T-cell (primary cell): ENCODE data around the gene LPAR6. TPM values are rescaled to one million over a fixed set of nuclear protein-coding genes. Genes with fewer than 3 reads are reported as not detected.

Experiments used
- ATAC-seq, 4 experiments: fragments of 200-7000 bp in 3 of 4; fragments of 150-1000 bp in 1 of 4; cut with Tn5 transposase; replicated peaks in 1 of 4; 1 replicate in 3 of 4; 2 replicates in 1 of 4; pipeline ENCODE4 v1.10.0; 2021; ENCODE audit warnings: moderate library complexity in 3 of 4, mild to moderate bottlenecking in 2 of 4, moderate number of reproducible peaks in 1 of 4
- CTCF ChIA-PET, 2 donors: fragments of 300-600 bp; sonication (Branson Sonifier 250); formaldehyde crosslinking; loops; one replicate each; lab custom pipeline; 2022; ENCODE audit warnings: antibody characterized with exemption in 2 of 2; lab: Charles Lee
- POLR2A ChIA-PET, 2 donors: fragments of 300-600 bp; sonication (Branson Sonifier 250); formaldehyde crosslinking; loops; one replicate each; lab custom pipeline; 2022; ENCODE audit warnings: antibody characterized with exemption in 2 of 2; lab: Charles Lee
- DNase-seq, 35 experiments: peaks; one replicate each; pipeline versions ENCODE4 v3.0.0 to v3.0.0-alpha.2; 2013 to 2023
- H3K27ac ChIP-seq: one replicate; pipeline ENCODE4 v1.5.1; 2013; ENCODE audit warnings: low read length
- H3K27me3 ChIP-seq, 2 experiments: replicated peaks in 1 of 2; 1 replicate in 1 of 2; 2 replicates in 1 of 2; pipeline versions ENCODE4 v1.6.1 to v1.7.0; 2013; ENCODE audit warnings: low read length in 1 of 2, mixed read lengths in 1 of 2; ENCODE audit not compliant: control insufficient read depth in 2 of 2, insufficient read depth in 2 of 2; ENCODE audit errors: extremely low read depth in 1 of 2
- H3K36me3 ChIP-seq, 2 donors: 1 replicate in 1 of 2; 2 replicates in 1 of 2; pipeline versions ENCODE4 v1.6.1 to v1.7.0; 2013; ENCODE audit warnings: low read length in 1 of 2; ENCODE audit not compliant: control insufficient read depth in 2 of 2, insufficient read depth in 1 of 2; ENCODE audit errors: extremely low read depth in 1 of 2
- H3K4me1 ChIP-seq, 2 experiments: 1 replicate in 1 of 2; 2 replicates in 1 of 2; pipeline versions ENCODE4 v1.6.1 to v1.7.0; 2013; ENCODE audit warnings: low read length in 2 of 2, mixed read lengths in 1 of 2; ENCODE audit not compliant: insufficient read depth in 2 of 2, control insufficient read depth in 1 of 2; ENCODE audit errors: extremely low read depth in 1 of 2
- H3K4me3 ChIP-seq, 2 donors: 1 replicate in 1 of 2; 2 replicates in 1 of 2; pipeline versions ENCODE4 v1.5.1 to v1.7.0; 2013; ENCODE audit warnings: mild to moderate bottlenecking in 2 of 2, low read length in 1 of 2, moderate library complexity in 1 of 2; ENCODE audit not compliant: control insufficient read depth in 1 of 2; ENCODE audit errors: extremely low read depth in 1 of 2
- H3K9me3 ChIP-seq: 2 replicates; pipeline ENCODE4 v1.7.0; 2013
- H3K27ac Mint-ChIP-seq, 2 donors: one replicate each; pipeline ENCODE4 v1.8.0; 2020 to 2021; ENCODE audit warnings: mild to moderate bottlenecking in 2 of 2, mixed read lengths in 2 of 2
- H3K27me3 Mint-ChIP-seq, 2 donors: one replicate each; pipeline ENCODE4 v1.8.0; 2021 to 2022; ENCODE audit warnings: mixed read lengths in 2 of 2
- H3K36me3 Mint-ChIP-seq: one replicate; pipeline ENCODE4 v1.8.0; 2021; ENCODE audit warnings: mixed read lengths
- H3K4me1 Mint-ChIP-seq, 3 donors: one replicate each; pipeline ENCODE4 v1.8.0; 2020 to 2022; ENCODE audit warnings: mixed read lengths in 3 of 3, mild to moderate bottlenecking in 1 of 3
- H3K4me3 Mint-ChIP-seq, 3 donors: one replicate each; pipeline ENCODE4 v1.8.0; 2020 to 2022; ENCODE audit warnings: mild to moderate bottlenecking in 3 of 3, mixed read lengths in 3 of 3, moderate library complexity in 3 of 3
- H3K9me3 Mint-ChIP-seq, 3 donors: one replicate each; pipeline ENCODE4 v1.8.0; 2020 to 2022; ENCODE audit warnings: mixed read lengths in 3 of 3
- WGBS: methylation state at CpG from one replicate; pipeline ENCODE4 v1.1.5; 2013; ENCODE audit warnings: missing lambda C conversion rate; ENCODE audit not compliant: insufficient coverage; 5-methylcytosine and 5-hydroxymethylcytosine counted together
- total RNA-seq, 35 experiments: library from RNA in 6 of 35; stranded (reverse) in 6 of 35; fragments of 120-200 nt in 1 of 35; gene quantifications; one replicate each; pipeline versions ENCODE4 v1.2.1 to v1.2.4 and lab custom pipeline; 2013 to 2026

Gene LPAR6
- total RNA-seq, 5 donors from 2014 or later (not counting 1 experiment from before 2014, with no cell fraction given): 36.0 to 93.5 (median 62.7) TPM

DNA sequence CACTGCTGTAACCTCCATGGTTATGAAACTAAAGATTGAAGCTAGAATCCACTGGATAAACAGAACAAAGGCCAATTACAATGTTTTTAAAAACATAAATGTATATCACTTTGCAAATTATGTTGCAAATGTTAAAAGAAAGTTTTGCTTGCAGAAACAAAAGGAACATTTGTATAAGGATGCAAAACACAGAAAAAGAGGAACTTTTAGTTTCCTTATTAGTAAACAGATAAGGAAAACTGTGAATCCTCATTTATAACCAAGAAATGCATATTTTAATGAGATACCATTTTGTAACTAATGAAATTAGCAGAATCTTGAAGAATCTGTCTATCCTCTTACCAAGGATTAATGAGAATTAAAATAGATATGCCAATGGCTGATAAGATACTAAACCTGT lies 32.3 kb downstream of the LPAR6 start:
- ChIA-PET POLR2A (no interaction called here), CTCF (interaction anchor here in 1 of 2 donors (0.6 kb wide), 1 partner anchor 152 kb away, joined by 3 read pairs; no protein-coding TSS in a partner anchor)
- Mint-ChIP-seq H3K4me3 (no peak overlapping the region), H3K36me3 (peaks cover 55% of the 10 kb centered on the region), H3K27ac (no peak overlapping the region), H3K9me3 (no peaks in the 10 kb centered on the region), H3K4me1 (peaks cover 0 to 6% (median 0%) of the 10 kb centered on the region in 3 donors), H3K27me3 (no peaks in the 10 kb centered on the region)
- Histone ChIP-seq H3K9me3 (no peaks in the 10 kb centered on the region), H3K4me1 (no peaks in the 10 kb centered on the region), H3K27me3 (no peaks in the 10 kb centered on the region), H3K27ac (no peak overlapping the region), H3K4me3 (no peak overlapping the region), H3K36me3 (peaks cover 5 to 11% of the 10 kb centered on the region in 2 donors)
- ATAC-seq (no peak), DNase-seq (no peak)

DNA sequence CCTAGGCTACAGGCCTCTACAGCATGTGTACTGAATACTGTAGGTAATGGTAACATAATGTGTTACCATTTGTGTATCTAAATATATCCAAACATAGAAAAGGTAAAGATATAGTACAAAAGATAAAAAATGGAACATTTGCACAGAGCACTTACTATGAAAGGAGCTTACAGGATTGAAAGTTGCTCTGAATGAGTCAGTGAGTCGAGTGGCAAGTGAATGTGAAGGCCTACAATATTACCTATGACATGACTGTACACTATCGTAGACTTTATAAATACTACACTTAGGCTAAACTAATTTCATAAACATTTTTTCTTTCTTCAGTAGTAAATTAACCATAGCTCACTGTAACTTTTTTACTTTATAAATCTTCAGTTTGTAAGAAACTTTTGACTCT lies 35.1 kb downstream of the LPAR6 start:
- no CpG with 5 or more reads among the region's 2 CpGs for WGBS
- Mint-ChIP-seq H3K27ac (no peak overlapping the region), H3K27me3 (no peaks in the 10 kb centered on the region), H3K36me3 (peaks cover 61% of the 10 kb centered on the region), H3K9me3 (peaks cover 0 to 4% (median 0%) of the 10 kb centered on the region in 3 donors), H3K4me1 (peaks cover 0 to 2% (median 0%) of the 10 kb centered on the region in 3 donors), H3K4me3 (no peak overlapping the region)
- no peak for ATAC-seq
- Histone ChIP-seq H3K9me3 (no peaks in the 10 kb centered on the region), H3K36me3 (peaks cover 0 to 14% of the 10 kb centered on the region in 2 donors), H3K4me3 (no peak overlapping the region), H3K4me1 (no peaks in the 10 kb centered on the region), H3K27ac (no peak overlapping the region), H3K27me3 (no peaks in the 10 kb centered on the region)
- ChIA-PET POLR2A (interaction anchor here in 1 of 2 donors (0.6 kb wide), 1 partner anchor 28 kb away, joined by 4 read pairs; no protein-coding TSS in a partner anchor), CTCF (interaction anchor here (0.7 to 1.0 kb wide), 4 partner anchors 11 to 202 kb away, joined by 3 to 7 read pairs (median 4); no protein-coding TSS in a partner anchor)
- no peak for DNase-seq

DNA sequence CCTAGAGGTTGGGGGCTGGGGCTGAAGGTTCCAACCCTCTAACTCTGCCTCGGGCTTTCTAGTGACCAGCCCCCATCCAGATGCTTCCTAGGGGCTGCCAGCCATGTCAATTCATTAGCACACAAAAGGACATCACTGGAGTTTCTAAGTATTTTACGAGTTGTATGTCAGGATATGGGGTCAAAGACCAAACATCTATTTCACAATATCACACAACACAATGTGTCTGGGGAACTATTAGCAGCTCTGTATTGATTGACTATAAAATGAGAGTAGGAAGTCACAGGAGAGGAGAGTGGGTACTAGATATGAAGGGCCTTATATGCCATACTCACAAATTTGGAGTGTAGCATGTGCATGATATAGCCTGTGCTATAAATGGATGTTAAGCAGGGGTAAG lies 42.1 kb downstream of the LPAR6 start:
- POLR2A ChIA-PET: no interaction called here
- DNase-seq (no peak), ATAC-seq (no peak)
- Mint-ChIP-seq H3K9me3 (peaks cover 0 to 4% (median 0%) of the 10 kb centered on the region in 3 donors), H3K4me3 (no peak overlapping the region), H3K4me1 (no peaks in the 10 kb centered on the region), H3K27me3 (no peaks in the 10 kb centered on the region), H3K27ac (no peak overlapping the region), H3K36me3 (peaks cover 45% of the 10 kb centered on the region)
- Histone ChIP-seq H3K4me1 (no peaks in the 10 kb centered on the region), H3K36me3 (peaks cover 0 to 10% of the 10 kb centered on the region in 2 donors), H3K9me3 (no peaks in the 10 kb centered on the region), H3K27me3 (no peaks in the 10 kb centered on the region), H3K4me3 (no peak overlapping the region), H3K27ac (no peak overlapping the region)
- no CpG with 5 or more reads among the region's 2 CpGs for WGBS
- CTCF ChIA-PET: no interaction called here

DNA sequence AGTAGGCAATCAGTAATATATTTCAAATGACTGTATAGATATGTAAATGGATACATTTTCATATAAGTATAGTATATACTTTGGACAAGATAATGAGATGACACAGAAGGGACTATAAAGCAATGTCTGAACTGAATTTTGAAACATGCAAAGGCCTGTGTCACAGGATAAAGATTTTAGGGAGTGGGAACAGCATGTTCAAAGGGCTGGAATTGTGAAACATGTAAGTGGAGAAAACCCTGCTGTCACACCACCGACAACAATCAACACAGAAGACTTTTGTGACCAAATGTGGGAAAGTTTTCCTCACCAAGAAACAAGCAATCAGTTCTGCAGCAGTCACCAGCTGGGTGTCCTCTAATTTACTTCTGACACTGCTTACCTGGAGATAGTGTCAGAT lies 42.9 kb downstream of the LPAR6 start:
- POLR2A ChIA-PET: no interaction called here
- Histone ChIP-seq H3K9me3 (no peaks in the 10 kb centered on the region), H3K36me3 (peaks cover 0 to 10% of the 10 kb centered on the region in 2 donors), H3K27ac (no peak overlapping the region), H3K27me3 (no peaks in the 10 kb centered on the region), H3K4me1 (no peaks in the 10 kb centered on the region), H3K4me3 (no peak overlapping the region)
- no peak overlapping the region for H3K27ac Mint-ChIP-seq
- CTCF ChIA-PET: no interaction called here
- ATAC-seq: no peak
- no peak for DNase-seq
- peaks cover 0 to 4% (median 0%) of the 10 kb centered on the region in 3 donors for H3K9me3 Mint-ChIP-seq
- no peaks in the 10 kb centered on the region for H3K27me3 Mint-ChIP-seq
- H3K4me3 Mint-ChIP-seq: no peak overlapping the region
- no CpG with 5 or more reads among the region's 1 CpG for WGBS
- no peaks in the 10 kb centered on the region for H3K4me1 Mint-ChIP-seq
- H3K36me3 Mint-ChIP-seq: peaks cover 47% of the 10 kb centered on the region

Other genes with a start within 250 kb of the LPAR6 start
- gene ITM2B, start 179.9 kb downstream of the LPAR6 start, total RNA-seq: 100 to 1,000 TPM; 347 to 539 (median 452) TPM
- gene RB1, start 109.4 kb downstream of the LPAR6 start, total RNA-seq: 10 to 100 TPM; 17.8 to 26.6 (median 24.0) TPM
- gene RCBTB2, start 120.0 kb upstream of the LPAR6 start, total RNA-seq: 10 to 100 TPM; 10.4 to 19.7 (median 16.2) TPM
- gene CYSLTR2, start 240.8 kb upstream of the LPAR6 start, total RNA-seq: 1 to 10 TPM; 1.7 to 6.2 (median 2.9) TPM